GM12874 (cell line): ENCODE data around the gene SHANK1.

ENCODE experiments used
- CTCF ChIP-seq: IDR thresholded peaks from 2 replicates; pipeline ENCODE4 v1.5.1; 2011; ENCODE audit warnings: low read depth, mild to moderate bottlenecking, control low read depth, low read length, moderate library complexity; ENCODE audit not compliant: insufficient read depth

Gene SHANK1

GRCh38 chr19:50702158-50702870 is 17.3 kb downstream of the SHANK1 start:
- no peak for TF ChIP-seq CTCF

- no peak for TF ChIP-seq CTCF
Measured at GRCh38 chr19:50701367-50701985, 18.1 kb downstream of the SHANK1 start.

GRCh38 chr19:50697414-50698124 is 22.0 kb downstream of the SHANK1 start:
- no peak for TF ChIP-seq CTCF

- TF ChIP-seq CTCF, result no peak
Measured at GRCh38 chr19:50696094-50696483, 23.5 kb downstream of the SHANK1 start.

- no peak for TF ChIP-seq CTCF
Measured at GRCh38 chr19:50695251-50696093, 24.1 kb downstream of the SHANK1 start.

- TF ChIP-seq CTCF, result no peak
Measured at GRCh38 chr19:50694815-50695145, 24.8 kb downstream of the SHANK1 start.
